ENCODE measurements around the gene CACNG1. TPM values are rescaled to one million over a fixed set of nuclear protein-coding genes. Genes with fewer than 3 reads are reported as not detected.
A peak's percentile ranks its signal among the peaks of the same experiment; 100 is the strongest.

CACNG1 gene
- polyA plus RNA-seq, 1 of the 3 experiments (the other 2 are of a cell fraction), result not detected

GRCh38 chr17:67022451-67022810, 21.9 kb upstream of the CACNG1 start:
- no peak overlapping the region for H3K9ac ChIP-seq
- no peaks in the 10 kb centered on the region for H3K36me3 ChIP-seq (replicated peaks in 1 of 2; ENCODE audit: control insufficient read depth in 1 of 2, insufficient read depth in 2 of 2, low read length in 1 of 2)
- H4K20me1 ChIP-seq (ENCODE audit: insufficient read depth), result no peaks in the 10 kb centered on the region
- peaks cover 0 to 54% of the 10 kb centered on the region in 2 experiments; a peak in 2 of 4 replicates for H3K4me1 ChIP-seq (ENCODE audit: control insufficient read depth in 1 of 2, insufficient read depth in 2 of 2, low read depth in 1 of 2, low read length in 1 of 2)
- no peak overlapping the region for H3K4me2 ChIP-seq
- no peaks in the 10 kb centered on the region for H3K9me3 ChIP-seq
- H3K9me2 ChIP-seq, result no peaks in the 10 kb centered on the region
- ChIA-PET CTCF (interaction anchor here (0.7 to 4.7 kb wide), 7 partner anchors 12 to 136 kb away, joined by 3 to 25 read pairs (median 7); no protein-coding TSS in a partner anchor), POLR2A (interaction anchor here (1.5 to 5.5 kb wide), 2 partner anchors 49 to 57 kb away, joined by 5 to 125 read pairs; partner anchors contain the start of gene CACNG4)
- DNase-seq, result no peak
- H3K4me3 ChIP-seq (ENCODE audit: low read depth in 2 of 2, low read length in 1 of 2), result no peak overlapping the region
- peak overlapping the region in 1 of 2 experiments; percentile 99; a peak in 2 of 4 replicates for H3K27ac ChIP-seq (ENCODE audit: low read depth in 2 of 2, low read length in 1 of 2)
- no peaks in the 10 kb centered on the region for H3F3A ChIP-seq (replicated peaks; ENCODE audit: insufficient read depth)
- no peaks in the 10 kb centered on the region for H3K79me2 ChIP-seq (ENCODE audit: insufficient read depth)
- TF ChIP-seq FOXJ3 (CRISPR knock-in tag; IDR thresholded peaks at IDR 0.05), result no peak
- no peak for TF ChIP-seq RCOR1 (IDR thresholded peaks at IDR 0.05; ENCODE audit: low read length)
- TF ChIP-seq ZBTB33 (IDR thresholded peaks at IDR 0.05; ENCODE audit: borderline replicate concordance, low read depth), result no peak
- TF ChIP-seq MAX (IDR thresholded peaks at IDR 0.05; ENCODE audit: low read depth), result no peak
- no peak for TF ChIP-seq CHD2 (IDR thresholded peaks at IDR 0.05; ENCODE audit: low read length, partially characterized antibody)
- TF ChIP-seq YY1 (IDR thresholded peaks at IDR 0.05; ENCODE audit: low read depth), result no peak
- no peak for TF ChIP-seq REST (IDR thresholded peaks at IDR 0.05; ENCODE audit: low read depth, low read length)
- no peak for TF ChIP-seq SIN3A (IDR thresholded peaks at IDR 0.05; ENCODE audit: borderline replicate concordance, low read depth, low read length)
- no peak for TF ChIP-seq EP300 (IDR thresholded peaks at IDR 0.05; ENCODE audit: borderline replicate concordance in 1 of 2, low read depth in 1 of 2, low read length in 1 of 2)
- TF ChIP-seq NFIC (IDR thresholded peaks at IDR 0.05; ENCODE audit: borderline replicate concordance), result no peak
- H2AFZ ChIP-seq (ENCODE audit: low read depth), result no peak overlapping the region
- H3K27me3 ChIP-seq (ENCODE audit: insufficient read depth), result no peaks in the 10 kb centered on the region
- WGBS (ENCODE audit: low lambda C conversion rate), result 89% methylated on average over 12 of the region's 12 CpGs

GRCh38 chr17:67024736-67025135, 19.6 kb upstream of the CACNG1 start:
- H3K9me3 ChIP-seq, result no peaks in the 10 kb centered on the region
- POLR2A ChIA-PET, result interaction anchor here (0.8 kb wide), 1 partner anchor 50 kb away, joined by 3 read pairs; no protein-coding TSS in a partner anchor
- no peak overlapping the region for H2AFZ ChIP-seq (ENCODE audit: low read depth)
- H3K9ac ChIP-seq, result no peak overlapping the region
- 90% methylated on average over 15 of the region's 17 CpGs for WGBS (ENCODE audit: low lambda C conversion rate)
- no peaks in the 10 kb centered on the region for H3K79me2 ChIP-seq (ENCODE audit: insufficient read depth)
- H3K36me3 ChIP-seq (replicated peaks in 1 of 2; ENCODE audit: control insufficient read depth in 1 of 2, insufficient read depth in 2 of 2, low read length in 1 of 2), result no peaks in the 10 kb centered on the region
- H3K4me2 ChIP-seq, result no peak overlapping the region
- H3K27me3 ChIP-seq (ENCODE audit: insufficient read depth), result no peaks in the 10 kb centered on the region
- TF ChIP-seq MEF2A (IDR thresholded peaks at IDR 0.05; ENCODE audit: borderline replicate concordance, low read depth) (no peak), FOXM1 (IDR thresholded peaks at IDR 0.05; ENCODE audit: low read depth) (no peak), RFX5 (IDR thresholded peaks at IDR 0.05; ENCODE audit: low read length) (no peak), MXI1 (IDR thresholded peaks at IDR 0.05; ENCODE audit: low read depth, low read length) (no peak)
- no peaks in the 10 kb centered on the region for H3K9me2 ChIP-seq
- H3K4me1 ChIP-seq (ENCODE audit: control insufficient read depth in 1 of 2, insufficient read depth in 2 of 2, low read depth in 1 of 2, low read length in 1 of 2), result peaks cover 0 to 31% of the 10 kb centered on the region in 2 experiments; a peak in 2 of 4 replicates
- no peaks in the 10 kb centered on the region for H3F3A ChIP-seq (replicated peaks; ENCODE audit: insufficient read depth)
- H4K20me1 ChIP-seq (ENCODE audit: insufficient read depth), result no peaks in the 10 kb centered on the region
- CTCF ChIA-PET, result interaction anchor here (0.8 to 1.4 kb wide), 6 partner anchors 8 to 333 kb away, joined by 3 to 4 read pairs (median 4); no protein-coding TSS in a partner anchor
- H3K4me3 ChIP-seq (ENCODE audit: low read depth in 2 of 2, low read length in 1 of 2), result no peak overlapping the region
- H3K27ac ChIP-seq (ENCODE audit: low read depth in 2 of 2, low read length in 1 of 2), result peak overlapping the region in 1 of 2 experiments; percentile 12; a peak in 1 of 4 replicates
- DNase-seq, result no peak
